ENCODE data around the gene CAMK4.

- TF ChIP-seq CTCF (IDR thresholded peaks at IDR 0.05) (no peak), POLR2AphosphoS5 (IDR thresholded peaks at IDR 0.05) (no peak)
Measured at GRCh38 chr5:111434800-111435199, 210.6 kb downstream of the CAMK4 start.

Data from transverse colon (tissue), 4 donors.